Medulla oblongata (tissue), 1 donor: ENCODE results near the gene ST3GAL5.

ENCODE experiments used
- DNase-seq: peaks from one replicate; pipeline ENCODE4 v3.0.0-alpha.2; 2015; ENCODE audit errors: extremely low spot score

The ST3GAL5 gene

DNA sequence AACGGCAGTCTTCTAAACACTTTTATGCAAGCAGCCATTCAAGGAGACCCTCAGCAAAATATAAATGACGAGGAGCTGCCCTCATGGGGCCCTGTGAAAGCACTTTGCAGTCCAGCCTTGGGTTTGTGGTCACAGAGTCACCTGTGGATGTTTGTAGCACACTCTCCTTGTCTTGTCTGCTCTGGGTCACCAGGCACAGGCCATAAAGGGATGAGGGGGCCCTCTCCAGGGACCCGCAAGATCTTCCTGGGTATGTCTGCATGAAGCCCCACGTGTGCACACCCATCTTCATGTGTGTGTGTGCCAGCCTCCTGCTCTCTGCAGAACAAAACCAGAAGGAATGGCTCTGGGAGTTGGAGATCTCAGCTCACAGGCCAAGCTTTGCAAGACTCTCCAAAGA lies 98.8 kb downstream of the ST3GAL5 start:
- no peak for DNase-seq

DNA sequence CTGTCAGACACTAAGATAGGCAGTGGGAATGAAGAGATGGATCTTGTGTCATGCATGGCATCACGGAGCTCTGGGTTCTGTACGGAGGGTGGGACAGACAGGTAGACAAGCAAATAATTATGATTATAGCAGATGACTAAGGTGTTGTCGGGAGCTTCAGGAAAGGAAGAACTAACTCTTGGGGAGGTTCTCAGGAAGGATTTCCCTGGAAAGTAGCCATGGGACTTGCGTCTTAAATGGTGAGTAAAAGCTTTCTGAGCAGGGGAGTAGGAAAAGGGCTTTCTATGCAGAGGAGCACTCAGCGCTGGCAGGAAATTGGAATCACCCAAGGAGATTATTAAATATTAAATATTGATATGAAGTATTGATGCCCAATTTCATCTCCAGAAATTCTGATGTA lies 99.5 kb downstream of the ST3GAL5 start:
- no peak for DNase-seq

DNA sequence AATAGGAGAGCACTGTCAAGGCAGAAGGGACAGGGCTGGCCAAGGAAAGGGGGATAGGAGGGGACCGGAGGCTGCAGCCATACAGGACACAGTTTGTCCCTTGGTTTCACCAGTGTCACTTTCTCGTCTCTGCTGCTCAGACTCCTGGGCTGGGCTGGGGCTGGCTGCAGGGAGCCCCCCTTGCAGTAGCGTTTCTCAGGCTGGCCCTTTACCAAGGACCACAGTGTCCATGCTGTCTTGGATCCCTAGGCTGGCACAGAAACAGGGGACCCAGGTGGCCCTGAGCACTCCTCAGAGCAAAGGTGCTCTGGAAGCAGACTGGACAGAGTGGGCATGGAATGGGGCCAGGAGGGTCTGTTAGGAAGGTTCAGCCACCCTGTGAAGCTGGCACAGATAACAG lies 100.2 kb downstream of the ST3GAL5 start:
- no peak for DNase-seq

DNA sequence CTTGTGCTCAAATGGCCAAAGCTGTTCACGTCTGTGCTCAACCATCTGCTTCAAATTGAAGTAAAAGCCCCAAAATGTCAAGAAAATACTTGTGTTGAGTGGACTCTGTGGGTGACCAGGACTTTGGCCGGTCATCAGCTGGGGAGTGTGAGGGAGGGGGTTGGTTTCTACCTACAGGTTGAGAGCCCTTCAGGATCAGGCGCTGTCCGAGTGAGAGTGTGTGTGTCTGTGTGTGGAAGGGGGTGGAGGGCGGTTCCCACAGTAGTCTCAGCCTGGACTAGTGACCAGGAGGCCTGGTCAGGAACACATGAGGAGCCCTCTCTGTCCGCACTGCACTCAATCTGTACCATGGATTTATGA lies 100.8 kb downstream of the ST3GAL5 start:
- no peak for DNase-seq

DNA sequence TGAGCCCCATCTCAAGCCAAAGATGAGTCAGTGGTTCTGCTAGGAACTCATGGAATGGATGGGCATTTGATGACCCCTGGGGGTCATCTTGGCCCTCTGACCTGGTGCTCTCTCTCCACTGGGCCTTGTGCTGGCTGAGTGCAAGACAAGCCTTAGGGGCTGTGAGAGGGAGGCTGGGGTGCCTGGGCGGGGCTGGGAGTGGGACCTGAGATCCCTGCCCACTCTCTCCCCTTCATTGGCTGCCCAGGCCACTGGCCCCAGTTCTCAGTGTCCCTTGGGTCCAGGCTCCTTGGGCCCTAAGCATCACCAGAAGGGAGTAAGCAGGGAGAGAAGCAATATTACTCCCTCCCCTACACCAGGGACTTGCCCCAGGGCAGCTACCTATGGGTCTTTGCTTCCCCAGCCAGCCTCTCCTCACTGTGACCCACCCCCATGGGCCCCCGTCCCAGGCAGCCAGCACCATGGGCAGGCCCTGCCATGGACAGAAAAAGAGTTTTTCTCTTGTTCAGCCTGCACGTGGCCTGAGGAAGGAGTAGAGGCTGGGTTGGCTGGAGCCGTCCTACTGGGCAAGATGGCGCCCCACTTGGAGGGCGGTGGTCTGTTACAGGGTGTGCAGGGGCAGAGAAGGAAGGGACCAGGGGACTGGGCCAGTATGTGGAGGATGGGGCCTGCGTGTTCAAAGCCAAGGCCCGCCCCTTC lies 101.4 kb downstream of the ST3GAL5 start:
- no peak for DNase-seq
